ENCODE measurements around the gene DDOST.
A peak's percentile ranks its signal among the peaks of the same experiment; 100 is the strongest.

The DDOST gene

DNA sequence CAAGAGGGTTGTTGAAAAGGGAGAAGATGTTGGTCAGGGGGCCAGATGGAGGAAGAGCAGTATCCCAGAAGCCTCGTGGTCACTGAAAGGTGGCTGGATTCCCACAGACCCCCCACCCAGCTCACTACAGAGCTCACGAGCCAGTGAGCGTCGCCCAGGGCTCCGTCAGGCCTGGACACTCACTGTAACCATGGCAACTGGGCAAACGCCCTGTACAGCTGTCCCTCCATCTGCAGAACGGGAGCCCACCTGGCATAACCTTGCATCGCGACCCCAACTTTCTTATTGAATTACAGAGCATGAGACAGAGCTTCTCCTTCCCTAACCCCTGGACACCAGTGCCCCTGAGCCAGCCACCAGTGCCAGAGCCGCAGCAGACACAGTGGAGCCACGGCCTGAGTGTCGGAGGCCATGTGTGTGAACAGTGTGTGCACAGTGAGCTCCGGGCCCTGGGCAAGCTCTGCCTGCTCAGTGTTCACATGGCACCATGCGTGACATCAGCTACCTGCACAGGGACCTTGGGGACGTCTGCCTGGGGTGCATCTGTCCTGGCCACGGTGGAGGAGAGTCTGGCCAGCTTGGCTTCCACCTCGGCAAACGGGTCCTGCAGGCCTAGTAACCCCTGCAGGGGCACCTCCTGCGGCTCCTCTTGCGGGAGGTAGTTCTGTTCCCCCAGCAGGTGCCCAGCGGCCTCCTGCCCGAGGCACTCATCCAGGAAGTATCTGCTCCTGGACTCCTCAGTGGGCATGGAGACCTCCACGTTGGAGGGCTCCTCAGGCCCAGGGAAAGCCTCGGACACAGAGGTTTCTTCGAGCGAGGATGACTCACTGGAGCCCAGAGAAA, 25.9 kb upstream of the DDOST start:
- Mint-ChIP-seq H3K27ac (no peak overlapping the region), H3K27me3 (ENCODE audit: low read depth, poor library complexity) (peaks cover 5% of the 10 kb centered on the region), H3K4me1 (peaks cover 26% of the 10 kb centered on the region), H3K36me3 (ENCODE audit: low read depth) (no peaks in the 10 kb centered on the region), H3K9me3 (no peaks in the 10 kb centered on the region), H3K4me3 (no peak overlapping the region)
- TF ChIP-seq, protein P1, sequence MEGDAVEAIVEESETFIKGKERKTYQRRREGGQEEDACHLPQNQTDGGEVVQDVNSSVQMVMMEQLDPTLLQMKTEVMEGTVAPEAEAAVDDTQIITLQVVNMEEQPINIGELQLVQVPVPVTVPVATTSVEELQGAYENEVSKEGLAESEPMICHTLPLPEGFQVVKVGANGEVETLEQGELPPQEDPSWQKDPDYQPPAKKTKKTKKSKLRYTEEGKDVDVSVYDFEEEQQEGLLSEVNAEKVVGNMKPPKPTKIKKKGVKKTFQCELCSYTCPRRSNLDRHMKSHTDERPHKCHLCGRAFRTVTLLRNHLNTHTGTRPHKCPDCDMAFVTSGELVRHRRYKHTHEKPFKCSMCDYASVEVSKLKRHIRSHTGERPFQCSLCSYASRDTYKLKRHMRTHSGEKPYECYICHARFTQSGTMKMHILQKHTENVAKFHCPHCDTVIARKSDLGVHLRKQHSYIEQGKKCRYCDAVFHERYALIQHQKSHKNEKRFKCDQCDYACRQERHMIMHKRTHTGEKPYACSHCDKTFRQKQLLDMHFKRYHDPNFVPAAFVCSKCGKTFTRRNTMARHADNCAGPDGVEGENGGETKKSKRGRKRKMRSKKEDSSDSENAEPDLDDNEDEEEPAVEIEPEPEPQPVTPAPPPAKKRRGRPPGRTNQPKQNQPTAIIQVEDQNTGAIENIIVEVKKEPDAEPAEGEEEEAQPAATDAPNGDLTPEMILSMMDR (IDR thresholded peaks at IDR 0.05): no peak
- DNase-seq: peak; percentile 20

DNA sequence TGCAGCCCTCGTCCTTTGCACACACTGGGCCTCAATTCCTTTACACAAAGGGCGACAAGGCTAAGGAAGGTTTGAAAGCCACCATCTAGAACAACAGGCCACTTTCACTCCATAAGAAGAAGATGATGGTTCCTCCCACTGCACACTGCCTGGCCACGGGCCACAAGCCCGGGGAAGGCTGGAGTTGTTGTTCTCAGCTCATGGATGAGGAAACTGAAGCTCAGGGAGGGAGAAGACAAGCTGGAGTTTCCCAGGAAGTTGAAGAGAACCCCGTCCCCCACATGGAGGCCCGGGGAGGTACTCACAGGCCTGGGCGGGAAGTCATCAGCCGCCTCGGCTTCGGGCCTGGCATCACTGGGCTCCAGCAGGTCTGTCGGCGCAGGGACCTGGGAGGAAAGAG, 24.6 kb upstream of the DDOST start:
- Mint-ChIP-seq H3K9me3 (no peaks in the 10 kb centered on the region), H3K4me3 (no peak overlapping the region)

DNA sequence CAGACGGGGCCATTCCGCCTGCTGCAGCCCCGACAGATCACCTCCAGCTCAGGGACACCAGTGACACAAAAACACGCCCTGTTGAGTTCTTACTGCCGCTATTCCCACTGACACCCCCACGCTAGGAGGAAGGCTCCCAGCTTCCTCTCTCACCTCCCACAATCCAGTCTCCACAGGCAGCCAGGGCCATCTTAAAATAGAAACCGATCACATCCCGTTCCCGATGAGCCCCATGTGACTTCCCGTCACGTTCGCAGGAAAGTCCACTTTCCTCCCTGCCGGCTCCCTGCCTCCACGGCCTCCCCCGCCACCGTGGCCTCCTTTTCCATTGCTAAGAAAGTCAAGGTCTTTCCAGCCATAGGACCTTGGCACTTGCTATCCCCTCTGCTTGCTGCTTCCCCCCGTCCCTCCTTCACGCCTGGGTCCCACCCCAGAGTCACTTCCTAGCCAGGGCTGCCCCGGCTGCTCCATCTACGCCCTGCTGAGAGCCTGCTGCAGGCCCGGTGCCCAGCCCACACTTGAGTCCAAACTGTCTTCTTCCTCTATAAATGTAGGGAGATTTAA, 24.0 kb upstream of the DDOST start:
- H3K4me3 Mint-ChIP-seq: no peak overlapping the region
- no peak for DNase-seq
- H3K27ac Mint-ChIP-seq: peak overlapping the region; percentile 80
- TF ChIP-seq, protein P1 (IDR thresholded peaks at IDR 0.05): no peak
- H3K27me3 Mint-ChIP-seq (ENCODE audit: low read depth, poor library complexity): peaks cover 3% of the 10 kb centered on the region
- peaks cover 26% of the 10 kb centered on the region for H3K4me1 Mint-ChIP-seq
- H3K9me3 Mint-ChIP-seq: no peaks in the 10 kb centered on the region
- H3K36me3 Mint-ChIP-seq (ENCODE audit: low read depth): peaks cover 2% of the 10 kb centered on the region

More for the DNA sequence above, 24.6 kb upstream of the DDOST start:
- Mint-ChIP-seq H3K27me3 (ENCODE audit: low read depth, poor library complexity) (peaks cover 3% of the 10 kb centered on the region), H3K27ac (peak overlapping the region; percentile 80), H3K36me3 (ENCODE audit: low read depth) (no peaks in the 10 kb centered on the region), H3K4me1 (peaks cover 26% of the 10 kb centered on the region)
- TF ChIP-seq, protein P1 (IDR thresholded peaks at IDR 0.05): no peak
- no peak for DNase-seq

DNA sequence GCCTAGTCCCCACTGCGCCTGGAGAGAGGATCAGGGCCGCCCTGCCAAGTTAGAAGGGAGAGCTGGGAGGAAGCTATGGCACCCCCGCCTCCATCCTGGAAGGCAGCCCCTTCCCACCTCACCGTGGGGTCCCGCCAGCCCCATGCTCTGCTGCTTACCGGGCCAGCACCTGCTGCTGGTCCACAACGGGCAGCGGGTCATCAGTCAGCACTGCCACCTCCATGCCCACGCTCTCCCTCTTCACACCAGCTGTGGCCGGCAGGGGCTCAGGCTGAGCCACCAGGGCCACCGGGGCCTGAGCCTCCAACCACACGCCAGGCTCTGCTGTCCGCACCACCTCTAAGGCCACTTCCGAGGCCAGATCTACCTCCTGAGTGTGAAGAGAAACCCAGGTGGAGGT, 23.5 kb upstream of the DDOST start:
- Mint-ChIP-seq H3K4me3 (no peak overlapping the region), H3K9me3 (no peaks in the 10 kb centered on the region), H3K36me3 (ENCODE audit: low read depth) (peaks cover 5% of the 10 kb centered on the region), H3K27ac (peak overlapping the region; percentile 80), H3K4me1 (peaks cover 26% of the 10 kb centered on the region), H3K27me3 (ENCODE audit: low read depth, poor library complexity) (peaks cover 3% of the 10 kb centered on the region)
- no peak for DNase-seq
- TF ChIP-seq, protein P1 (IDR thresholded peaks at IDR 0.05): no peak

DNA sequence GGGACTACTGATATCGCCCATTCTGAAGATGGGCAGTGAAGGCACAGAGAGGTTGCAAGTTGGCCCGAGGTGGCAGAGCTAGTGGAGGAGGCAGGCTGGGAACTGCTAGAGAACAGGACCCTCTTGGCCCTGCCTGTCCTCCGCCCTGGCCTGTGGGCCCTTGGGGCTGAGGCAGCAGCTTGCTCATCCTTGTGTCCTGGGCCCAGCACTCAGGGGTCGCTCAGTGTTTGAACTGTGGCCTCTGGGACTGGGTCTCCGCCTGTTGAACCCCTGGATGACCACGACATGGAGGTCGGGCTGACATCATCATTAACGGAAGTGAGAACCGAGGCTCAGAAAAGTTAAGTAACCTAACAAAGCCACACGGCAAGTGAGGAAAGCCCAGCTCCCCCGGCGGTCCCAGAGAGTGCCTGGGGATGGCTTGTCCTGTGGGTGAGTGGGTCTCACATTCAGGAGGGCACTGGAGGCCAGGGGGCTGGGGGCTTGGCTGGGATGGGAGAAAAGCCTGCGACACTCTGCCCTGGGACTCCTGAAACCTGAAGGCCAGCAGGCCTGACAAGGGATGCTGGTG, 23.0 kb upstream of the DDOST start:
- Mint-ChIP-seq H3K4me3 (no peak overlapping the region), H3K4me1 (peaks cover 26% of the 10 kb centered on the region), H3K36me3 (ENCODE audit: low read depth) (peaks cover 5% of the 10 kb centered on the region), H3K9me3 (no peaks in the 10 kb centered on the region), H3K27ac (no peak overlapping the region), H3K27me3 (ENCODE audit: low read depth, poor library complexity) (peaks cover 5% of the 10 kb centered on the region)
- no peak for DNase-seq
- TF ChIP-seq, protein P1 (IDR thresholded peaks at IDR 0.05): no peak

Measured in nephron progenitor cell (in vitro differentiated cells).